ENCODE measurements around the gene BNIP5.

The BNIP5 gene

GRCh38 chr6:36329798-36330291 is 6.8 kb downstream of the BNIP5 start:
- no peak for FAIRE-seq
- no peak for TF ChIP-seq POLR2A (IDR thresholded peaks at IDR 0.05; ENCODE audit: low read depth, low read length)

GRCh38 chr6:36328600-36328999 is 8.1 kb downstream of the BNIP5 start:
- no peak for TF ChIP-seq POLR2A (IDR thresholded peaks at IDR 0.05; ENCODE audit: low read depth, low read length)
- FAIRE-seq (no peak), DNase-seq (ENCODE audit: insufficient read length, low spot score) (no peak)

More at GRCh38 chr6:36329798-36330291, 6.8 kb downstream of the BNIP5 start:
- no peak for DNase-seq (ENCODE audit: insufficient read length, low spot score)

GRCh38 chr6:36327919-36328236 is 8.8 kb downstream of the BNIP5 start:
- DNase-seq (ENCODE audit: insufficient read length, low spot score) (no peak), FAIRE-seq (no peak)
- no peak for TF ChIP-seq POLR2A (IDR thresholded peaks at IDR 0.05; ENCODE audit: low read depth, low read length)

GRCh38 chr6:36327226-36327918 is 9.3 kb downstream of the BNIP5 start:
- no peak for DNase-seq (ENCODE audit: insufficient read length, low spot score)
- FAIRE-seq: no peak
- no peak for TF ChIP-seq POLR2A (IDR thresholded peaks at IDR 0.05; ENCODE audit: low read depth, low read length)

- FAIRE-seq (no peak), DNase-seq (ENCODE audit: insufficient read length, low spot score) (no peak)
- no peak for TF ChIP-seq POLR2A (IDR thresholded peaks at IDR 0.05; ENCODE audit: low read depth, low read length)
These were observed 10.2 kb downstream of the BNIP5 start for GRCh38 chr6:36326356-36326995.

- FAIRE-seq (no peak), DNase-seq (ENCODE audit: insufficient read length, low spot score) (no peak)
- TF ChIP-seq POLR2A (IDR thresholded peaks at IDR 0.05; ENCODE audit: low read depth, low read length): no peak
These were observed 12.0 kb downstream of the BNIP5 start for GRCh38 chr6:36324715-36325114.

- FAIRE-seq (no peak), DNase-seq (ENCODE audit: insufficient read length, low spot score) (no peak)
- no peak for TF ChIP-seq POLR2A (IDR thresholded peaks at IDR 0.05; ENCODE audit: low read depth, low read length)
These were observed 12.5 kb downstream of the BNIP5 start for GRCh38 chr6:36324191-36324590.

GRCh38 chr6:36323062-36323461 is 13.6 kb downstream of the BNIP5 start:
- DNase-seq (ENCODE audit: insufficient read length, low spot score) (no peak), FAIRE-seq (no peak)

GRCh38 chr6:36322591-36322990 is 14.1 kb downstream of the BNIP5 start:
- no peak for FAIRE-seq
- no peak for TF ChIP-seq POLR2A (IDR thresholded peaks at IDR 0.05; ENCODE audit: low read depth, low read length)
- DNase-seq (ENCODE audit: insufficient read length, low spot score): no peak

More at GRCh38 chr6:36323062-36323461, 13.6 kb downstream of the BNIP5 start:
- no peak for TF ChIP-seq POLR2A (IDR thresholded peaks at IDR 0.05; ENCODE audit: low read depth, low read length)

- no peak for TF ChIP-seq POLR2A (IDR thresholded peaks at IDR 0.05; ENCODE audit: low read depth, low read length)
- DNase-seq (ENCODE audit: insufficient read length, low spot score) (no peak), FAIRE-seq (no peak)
These were observed 16.2 kb downstream of the BNIP5 start for GRCh38 chr6:36320475-36320874.

- no peak for TF ChIP-seq POLR2A (IDR thresholded peaks at IDR 0.05; ENCODE audit: low read depth, low read length)
- no peak for FAIRE-seq
- no peak for DNase-seq (ENCODE audit: insufficient read length, low spot score)
These were observed 16.9 kb downstream of the BNIP5 start for GRCh38 chr6:36319821-36320220.

- no peak for TF ChIP-seq POLR2A (IDR thresholded peaks at IDR 0.05; ENCODE audit: low read depth, low read length)
- FAIRE-seq (no peak), DNase-seq (ENCODE audit: insufficient read length, low spot score) (no peak)
These were observed 17.3 kb downstream of the BNIP5 start for GRCh38 chr6:36319436-36319762.

GRCh38 chr6:36318690-36319435 is 17.8 kb downstream of the BNIP5 start:
- TF ChIP-seq POLR2A (IDR thresholded peaks at IDR 0.05; ENCODE audit: low read depth, low read length): no peak
- DNase-seq (ENCODE audit: insufficient read length, low spot score) (no peak), FAIRE-seq (no peak)

- FAIRE-seq: no peak
- TF ChIP-seq POLR2A (IDR thresholded peaks at IDR 0.05; ENCODE audit: low read depth, low read length): no peak
- no peak for DNase-seq (ENCODE audit: insufficient read length, low spot score)
These were observed 19.1 kb downstream of the BNIP5 start for GRCh38 chr6:36317623-36318022.

GRCh38 chr6:36315921-36316320 is 20.8 kb downstream of the BNIP5 start:
- FAIRE-seq (no peak), DNase-seq (ENCODE audit: insufficient read length, low spot score) (no peak)

More at GRCh38 chr6:36315921-36316320, 20.8 kb downstream of the BNIP5 start:
- no peak for TF ChIP-seq POLR2A (IDR thresholded peaks at IDR 0.05; ENCODE audit: low read depth, low read length)
